Measurements from ENCODE around the gene ACIN1.

DNA sequence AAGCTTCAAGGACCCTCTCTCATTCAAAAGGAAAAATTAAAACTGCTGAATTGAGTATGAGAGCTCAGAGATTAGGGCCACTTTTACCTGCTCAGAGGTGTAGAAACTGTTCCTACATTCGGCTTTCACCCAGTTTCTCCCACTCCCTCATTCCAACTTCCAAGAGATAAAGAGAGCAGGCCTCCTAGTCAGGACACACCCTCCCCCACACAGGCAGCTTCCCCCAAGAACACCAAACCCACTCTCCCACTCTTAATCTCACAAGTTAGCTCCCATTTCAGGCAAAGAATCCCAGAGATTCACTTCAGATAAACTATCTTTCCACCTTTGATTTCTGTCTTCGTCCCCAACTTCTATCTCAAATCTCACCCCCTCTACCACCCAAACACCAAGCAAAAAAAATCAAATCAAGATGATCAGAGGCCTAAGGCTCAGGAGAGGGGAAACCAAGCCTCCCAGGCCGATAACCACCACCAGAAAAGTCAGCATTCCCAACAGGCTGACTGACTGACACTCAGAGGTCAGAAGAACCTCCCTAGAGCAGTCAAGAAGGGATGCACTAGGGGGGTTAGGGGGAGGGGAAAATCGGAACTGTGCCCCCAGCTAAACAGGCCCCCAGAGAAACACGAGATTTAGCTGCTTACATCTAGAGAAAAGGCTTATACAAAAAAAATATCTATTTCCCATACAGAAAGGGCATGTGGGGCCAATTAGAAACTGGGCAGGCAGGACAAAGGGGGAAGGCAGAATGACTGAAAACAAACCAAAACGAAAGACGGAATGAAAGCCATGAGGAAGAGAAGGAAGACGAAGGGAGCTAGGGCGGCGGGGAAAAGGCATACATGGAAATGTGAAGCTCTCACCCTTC is 24.4 kb downstream of the ACIN1 start:
- no peak for TF ChIP-seq POLR2A (IDR thresholded peaks at IDR 0.05)
- TF ChIP-seq, protein P1, sequence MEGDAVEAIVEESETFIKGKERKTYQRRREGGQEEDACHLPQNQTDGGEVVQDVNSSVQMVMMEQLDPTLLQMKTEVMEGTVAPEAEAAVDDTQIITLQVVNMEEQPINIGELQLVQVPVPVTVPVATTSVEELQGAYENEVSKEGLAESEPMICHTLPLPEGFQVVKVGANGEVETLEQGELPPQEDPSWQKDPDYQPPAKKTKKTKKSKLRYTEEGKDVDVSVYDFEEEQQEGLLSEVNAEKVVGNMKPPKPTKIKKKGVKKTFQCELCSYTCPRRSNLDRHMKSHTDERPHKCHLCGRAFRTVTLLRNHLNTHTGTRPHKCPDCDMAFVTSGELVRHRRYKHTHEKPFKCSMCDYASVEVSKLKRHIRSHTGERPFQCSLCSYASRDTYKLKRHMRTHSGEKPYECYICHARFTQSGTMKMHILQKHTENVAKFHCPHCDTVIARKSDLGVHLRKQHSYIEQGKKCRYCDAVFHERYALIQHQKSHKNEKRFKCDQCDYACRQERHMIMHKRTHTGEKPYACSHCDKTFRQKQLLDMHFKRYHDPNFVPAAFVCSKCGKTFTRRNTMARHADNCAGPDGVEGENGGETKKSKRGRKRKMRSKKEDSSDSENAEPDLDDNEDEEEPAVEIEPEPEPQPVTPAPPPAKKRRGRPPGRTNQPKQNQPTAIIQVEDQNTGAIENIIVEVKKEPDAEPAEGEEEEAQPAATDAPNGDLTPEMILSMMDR (IDR thresholded peaks at IDR 0.05): no peak

Measured in testis (tissue), 2 donors.